DMS 273 (cell line): Measurements from ENCODE around the gene BCAM.

Source experiments
- DNase-seq: peaks from one replicate; lab custom pipeline; 2025; ENCODE audit not compliant: unreplicated experiment; lab: John Stamatoyannopoulos, UW

Gene BCAM

DNA sequence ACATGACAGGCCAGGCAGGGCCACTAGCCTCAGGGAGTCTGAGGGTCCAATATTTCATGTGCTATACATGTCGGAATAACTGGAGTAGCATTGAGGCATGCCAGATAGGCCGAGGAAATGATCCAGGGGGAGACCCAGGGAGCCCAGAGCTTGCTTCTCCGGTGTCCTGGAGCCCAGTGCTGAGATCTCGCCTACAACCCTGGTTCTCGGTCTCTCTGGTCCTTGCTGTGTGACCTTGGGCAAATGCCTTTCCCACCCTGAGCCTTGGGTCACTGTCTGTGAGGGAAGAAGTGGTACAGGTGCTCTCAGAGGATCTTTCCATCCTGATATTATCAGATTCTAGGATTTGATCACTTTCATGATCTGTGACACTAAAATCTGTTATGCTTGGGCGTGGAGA lies 19.9 kb upstream of the BCAM start:
- no peak for DNase-seq

DNA sequence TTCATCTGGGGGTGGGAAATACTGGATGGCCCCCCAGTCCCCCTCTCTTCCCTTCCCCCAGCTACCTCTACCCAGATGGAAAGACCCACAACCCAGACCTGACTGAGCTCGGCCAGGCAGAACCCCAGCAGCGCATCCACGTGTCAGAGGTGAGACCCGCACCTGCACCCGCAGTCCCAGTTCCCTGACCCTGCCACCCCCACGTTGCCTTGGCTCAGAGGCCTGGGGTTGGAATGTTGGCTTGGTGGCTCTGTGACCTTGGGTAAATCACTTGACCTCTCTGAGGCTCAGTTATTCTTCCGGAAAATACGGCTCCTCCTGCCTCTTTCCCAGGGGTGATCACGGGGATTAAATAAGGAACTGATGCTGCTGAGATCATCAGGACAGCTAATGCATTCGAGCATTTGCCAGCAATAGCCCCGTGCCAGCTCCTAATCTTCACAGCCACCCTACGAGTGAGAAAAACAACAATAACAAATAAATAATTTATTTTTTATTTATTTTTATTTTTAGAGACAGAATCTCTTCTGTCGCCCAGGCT lies 18.9 kb upstream of the BCAM start:
- no peak for DNase-seq

DNA sequence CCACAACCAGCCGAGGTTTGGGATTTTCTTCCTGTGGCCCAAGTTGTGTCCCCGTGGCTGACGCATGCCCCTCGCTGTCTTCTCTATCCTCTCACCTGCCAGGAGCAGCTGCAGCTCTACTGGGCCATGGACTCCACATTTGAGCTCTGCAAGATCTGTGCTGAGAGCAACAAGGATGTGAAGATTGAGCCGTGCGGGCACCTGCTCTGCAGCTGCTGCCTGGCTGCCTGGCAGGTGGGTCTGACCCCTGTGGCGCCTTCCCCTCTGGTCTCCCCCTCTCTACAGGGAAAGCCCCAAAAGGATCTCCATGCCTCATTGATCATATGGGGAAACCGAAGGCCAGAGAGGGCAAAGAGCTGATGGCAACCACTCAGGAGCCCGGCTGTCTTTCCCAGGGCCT lies 16.6 kb upstream of the BCAM start:
- DNase-seq = no peak

DNA sequence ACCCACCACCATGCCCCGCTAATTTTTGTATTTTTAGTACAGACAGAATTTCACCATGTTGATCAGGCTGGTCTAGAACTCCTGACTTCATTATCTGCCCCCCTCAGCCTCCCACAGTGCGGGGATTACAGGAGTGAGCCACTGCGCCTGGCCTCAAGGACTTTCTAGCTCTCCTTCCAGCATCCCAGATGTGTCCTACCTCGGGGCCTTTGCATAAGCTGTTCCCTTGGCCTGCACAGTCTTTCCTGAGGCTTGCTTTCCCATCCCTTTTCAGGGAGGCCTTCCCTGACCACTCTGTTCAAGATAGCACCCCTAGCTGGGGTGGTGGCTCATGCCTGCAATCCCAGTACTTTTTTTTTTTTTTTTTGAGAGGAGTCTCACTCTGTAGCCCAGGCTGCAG lies 14.3 kb upstream of the BCAM start:
- DNase-seq = no peak

- DNase-seq = no peak
Observed at GRCh38 chr19:44795398-44795987, 13.4 kb upstream of the BCAM start.

DNA sequence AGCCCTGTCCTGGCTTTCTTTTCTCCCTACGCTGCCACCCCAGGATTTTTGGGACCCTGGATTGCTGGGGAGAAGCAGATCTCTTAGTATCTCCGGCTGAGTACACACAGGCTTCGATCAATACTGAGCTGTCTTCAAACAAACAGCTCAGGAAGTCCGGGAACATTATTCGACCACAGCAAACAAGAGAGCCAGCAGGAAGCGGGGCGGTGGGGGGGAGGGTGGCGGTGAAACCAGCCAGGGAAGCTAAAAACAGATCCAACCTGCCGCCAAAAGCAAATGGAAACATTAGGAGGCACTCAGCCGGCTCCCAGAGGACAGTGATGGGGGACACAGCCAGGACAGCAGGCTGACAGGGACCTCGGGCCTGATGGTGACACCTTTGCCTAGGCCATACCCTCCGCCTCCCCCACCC lies 12.2 kb upstream of the BCAM start:
- DNase-seq = no peak

GRCh38 chr19:44799627-44800346 lies 9.1 kb upstream of the BCAM start:
- no peak for DNase-seq

GRCh38 chr19:44800461-44800860 lies 8.4 kb upstream of the BCAM start:
- peak; percentile 89 for DNase-seq

GRCh38 chr19:44803442-44804428 lies 5.2 kb upstream of the BCAM start:
- no peak for DNase-seq

- no peak for DNase-seq
Observed at GRCh38 chr19:44806291-44806690, 2.6 kb upstream of the BCAM start.

GRCh38 chr19:44807162-44807561 lies 1.7 kb upstream of the BCAM start:
- peak; percentile 34 for DNase-seq

- no peak for DNase-seq
Observed at GRCh38 chr19:44807652-44808462, 1.0 kb upstream of the BCAM start.

DNA sequence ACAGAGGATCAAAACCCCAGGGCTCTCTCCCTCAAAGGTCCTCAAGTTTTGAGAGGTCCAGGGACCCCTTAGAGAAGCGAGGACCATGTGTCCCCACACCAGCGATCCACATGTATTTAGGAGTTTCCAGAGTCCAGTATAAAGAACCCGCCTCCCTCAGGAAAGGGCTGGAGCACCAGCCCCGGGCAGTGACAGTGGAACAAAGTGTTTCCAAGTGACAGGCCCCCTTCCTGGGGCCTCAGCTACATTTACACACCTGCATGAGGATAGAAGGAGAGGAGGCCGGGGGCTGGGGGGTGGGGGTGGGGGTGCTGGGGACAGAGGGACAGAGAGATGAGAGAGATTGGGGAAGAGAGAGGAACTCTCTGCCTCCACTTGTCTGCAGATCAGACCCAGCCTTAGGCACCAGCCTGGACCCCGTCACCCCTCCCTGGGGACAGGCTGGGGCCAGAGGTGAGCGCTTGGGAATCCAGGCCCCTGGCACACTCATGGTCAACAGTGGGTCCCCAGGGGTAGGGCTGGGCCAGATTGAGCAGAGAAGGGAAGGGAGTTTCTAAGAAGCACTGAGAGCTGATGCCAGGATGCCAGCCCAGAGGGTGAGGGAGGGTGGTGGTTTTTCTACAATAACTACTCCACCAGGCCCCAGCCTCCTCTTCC lies 802 bp downstream of the BCAM start:
- no peak for DNase-seq

DNA sequence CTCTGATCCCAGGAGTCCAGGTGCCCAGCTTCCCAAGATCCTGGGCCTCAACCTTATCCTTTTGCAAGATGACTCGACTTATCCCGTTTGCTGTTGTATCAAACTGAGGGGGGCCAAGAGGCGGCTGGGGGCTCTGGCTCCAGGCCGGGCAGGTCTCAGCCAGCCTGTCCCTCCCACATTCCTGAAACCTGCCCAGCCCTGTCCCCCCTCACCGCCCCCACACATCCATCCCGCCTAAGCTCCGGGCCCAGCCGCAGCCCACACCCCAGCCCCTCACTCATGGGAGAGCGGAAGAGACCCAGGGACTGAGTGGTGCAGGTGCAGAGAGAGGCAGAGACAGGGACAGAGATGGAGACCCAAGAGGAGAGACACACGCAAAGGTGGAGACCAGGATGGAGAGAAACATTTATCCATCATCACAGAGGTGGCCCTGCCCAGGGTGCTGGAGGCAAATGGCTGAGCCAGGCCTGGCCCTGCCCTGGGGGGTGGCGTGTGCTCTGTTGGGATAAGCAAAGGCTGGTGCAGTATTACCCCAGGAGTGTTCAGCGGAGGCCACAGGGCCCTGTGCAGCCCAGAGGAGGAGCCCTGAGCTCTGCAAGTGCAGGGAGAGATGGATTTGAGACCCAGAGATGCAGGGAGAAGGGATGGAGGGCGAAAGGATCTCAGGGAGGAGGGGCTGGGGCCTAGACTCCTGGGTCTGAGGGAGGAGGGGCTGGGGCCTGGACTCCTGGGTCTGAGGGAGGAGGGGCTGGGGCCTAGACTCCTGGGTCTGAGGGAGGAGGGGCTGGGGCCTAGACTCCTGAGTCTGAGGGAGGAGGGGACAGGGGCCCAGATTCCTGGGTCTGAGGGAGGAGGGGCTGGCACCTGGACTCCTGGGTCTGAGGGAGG lies 1.6 kb downstream of the BCAM start:
- DNase-seq = no peak

- no peak for DNase-seq
Observed at GRCh38 chr19:44811122-44811419, 2.2 kb downstream of the BCAM start.

- DNase-seq = no peak
Observed at GRCh38 chr19:44812142-44812718, 3.3 kb downstream of the BCAM start.

GRCh38 chr19:44813070-44813840 lies 4.4 kb downstream of the BCAM start:
- no peak for DNase-seq

DNA sequence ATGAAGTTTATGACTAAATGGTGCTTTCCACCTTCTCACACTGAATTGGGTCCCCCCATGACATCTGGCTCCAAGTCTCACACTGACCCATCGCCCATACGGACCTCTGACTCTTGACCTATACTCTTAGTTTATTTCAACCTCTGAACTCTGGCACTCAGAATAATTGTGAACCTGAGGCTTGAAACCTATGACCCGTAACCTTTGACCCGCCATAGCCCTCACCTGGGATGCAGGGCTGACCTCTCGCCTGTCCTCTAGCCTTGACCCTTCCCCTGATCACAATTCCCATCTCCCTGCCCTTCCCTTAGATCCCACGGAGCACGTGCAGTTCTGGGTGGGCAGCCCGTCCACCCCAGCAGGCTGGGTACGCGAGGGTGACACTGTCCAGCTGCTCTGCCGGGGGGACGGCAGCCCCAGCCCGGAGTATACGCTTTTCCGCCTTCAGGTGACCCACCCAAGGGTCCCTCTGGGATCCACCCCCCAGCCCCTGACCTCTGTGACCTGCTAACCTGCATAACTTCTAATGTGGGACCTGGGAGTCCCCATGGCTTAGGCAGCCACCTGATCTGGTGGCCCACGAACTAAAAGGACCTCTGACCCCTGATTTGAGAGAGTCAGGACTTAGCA lies 5.1 kb downstream of the BCAM start:
- no peak for DNase-seq
